ENCODE results near the gene SH3RF3.

Gene SH3RF3

DNA sequence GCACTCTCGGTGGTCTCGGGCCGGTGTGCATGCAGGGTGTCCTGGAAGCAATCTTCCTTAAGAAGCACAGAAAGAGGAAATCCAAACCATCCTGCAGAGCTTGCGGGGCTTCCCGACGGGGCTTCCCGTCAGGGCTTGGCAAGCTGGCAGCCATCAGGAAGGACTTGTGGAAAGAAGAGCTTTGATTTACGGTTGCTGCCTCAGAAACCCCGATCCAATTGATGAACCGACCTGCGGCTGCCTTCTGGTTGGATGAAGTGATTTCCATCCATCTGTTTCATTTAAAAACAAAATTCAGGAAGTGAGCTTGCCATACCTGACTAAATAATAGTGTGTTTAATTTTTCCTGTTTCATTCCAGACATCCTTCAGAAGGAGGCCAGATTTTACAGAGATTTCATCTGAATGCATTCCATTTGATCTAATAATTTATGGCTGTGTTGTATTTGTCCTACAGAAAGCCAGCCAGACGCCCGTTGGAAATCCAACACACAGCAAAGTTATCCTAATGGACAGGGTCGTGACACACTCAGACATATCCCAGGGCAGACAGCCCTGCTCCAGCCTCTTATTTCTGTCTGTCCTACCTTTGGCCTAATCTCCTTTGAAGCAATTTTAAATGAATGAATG, 343.4 kb downstream of the SH3RF3 start:
- ChIA-PET CTCF (interaction anchor here (1.0 to 3.1 kb wide), 3 partner anchors 9 to 38 kb away, joined by 3 to 10 read pairs (median 3); no protein-coding TSS in a partner anchor), POLR2A (no interaction called here)
- no peak for DNase-seq (ENCODE audit: low read depth, low spot score)
- H3K4me3 ChIP-seq (ENCODE audit: low read depth, low read length) = no peak overlapping the region
- TF ChIP-seq, protein P1, sequence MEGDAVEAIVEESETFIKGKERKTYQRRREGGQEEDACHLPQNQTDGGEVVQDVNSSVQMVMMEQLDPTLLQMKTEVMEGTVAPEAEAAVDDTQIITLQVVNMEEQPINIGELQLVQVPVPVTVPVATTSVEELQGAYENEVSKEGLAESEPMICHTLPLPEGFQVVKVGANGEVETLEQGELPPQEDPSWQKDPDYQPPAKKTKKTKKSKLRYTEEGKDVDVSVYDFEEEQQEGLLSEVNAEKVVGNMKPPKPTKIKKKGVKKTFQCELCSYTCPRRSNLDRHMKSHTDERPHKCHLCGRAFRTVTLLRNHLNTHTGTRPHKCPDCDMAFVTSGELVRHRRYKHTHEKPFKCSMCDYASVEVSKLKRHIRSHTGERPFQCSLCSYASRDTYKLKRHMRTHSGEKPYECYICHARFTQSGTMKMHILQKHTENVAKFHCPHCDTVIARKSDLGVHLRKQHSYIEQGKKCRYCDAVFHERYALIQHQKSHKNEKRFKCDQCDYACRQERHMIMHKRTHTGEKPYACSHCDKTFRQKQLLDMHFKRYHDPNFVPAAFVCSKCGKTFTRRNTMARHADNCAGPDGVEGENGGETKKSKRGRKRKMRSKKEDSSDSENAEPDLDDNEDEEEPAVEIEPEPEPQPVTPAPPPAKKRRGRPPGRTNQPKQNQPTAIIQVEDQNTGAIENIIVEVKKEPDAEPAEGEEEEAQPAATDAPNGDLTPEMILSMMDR (IDR thresholded peaks at IDR 0.05; ENCODE audit: insufficient read depth, low read length, missing control alignments) = no peak

DNA sequence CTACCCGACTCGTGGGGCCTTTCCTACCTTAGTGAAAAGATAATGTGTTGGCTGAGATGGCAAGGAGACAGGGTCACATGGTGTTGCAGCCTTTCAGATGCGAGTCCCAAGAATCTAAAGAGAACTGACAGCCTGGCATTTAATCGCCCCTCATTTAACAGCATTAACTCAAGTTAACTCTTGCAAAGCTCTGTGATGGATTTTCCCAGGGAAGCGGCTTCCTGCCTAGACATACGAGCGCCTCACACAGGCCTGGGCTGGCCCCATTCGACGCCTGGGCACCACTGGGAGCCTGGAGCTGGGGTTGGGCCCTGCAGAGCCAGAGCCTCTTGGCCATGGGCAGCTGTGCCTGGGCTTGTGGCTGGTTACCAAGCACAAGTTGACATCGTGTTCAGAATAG, 344.0 kb downstream of the SH3RF3 start:
- ChIA-PET POLR2A (no interaction called here), CTCF (interaction anchor here (1.0 to 3.1 kb wide), 3 partner anchors 9 to 37 kb away, joined by 3 to 10 read pairs (median 3); no protein-coding TSS in a partner anchor)
- TF ChIP-seq, protein P1 (IDR thresholded peaks at IDR 0.05; ENCODE audit: insufficient read depth, low read length, missing control alignments) = no peak
- DNase-seq (ENCODE audit: low read depth, low spot score) = no peak
- H3K4me3 ChIP-seq (ENCODE audit: low read depth, low read length) = no peak overlapping the region

DNA sequence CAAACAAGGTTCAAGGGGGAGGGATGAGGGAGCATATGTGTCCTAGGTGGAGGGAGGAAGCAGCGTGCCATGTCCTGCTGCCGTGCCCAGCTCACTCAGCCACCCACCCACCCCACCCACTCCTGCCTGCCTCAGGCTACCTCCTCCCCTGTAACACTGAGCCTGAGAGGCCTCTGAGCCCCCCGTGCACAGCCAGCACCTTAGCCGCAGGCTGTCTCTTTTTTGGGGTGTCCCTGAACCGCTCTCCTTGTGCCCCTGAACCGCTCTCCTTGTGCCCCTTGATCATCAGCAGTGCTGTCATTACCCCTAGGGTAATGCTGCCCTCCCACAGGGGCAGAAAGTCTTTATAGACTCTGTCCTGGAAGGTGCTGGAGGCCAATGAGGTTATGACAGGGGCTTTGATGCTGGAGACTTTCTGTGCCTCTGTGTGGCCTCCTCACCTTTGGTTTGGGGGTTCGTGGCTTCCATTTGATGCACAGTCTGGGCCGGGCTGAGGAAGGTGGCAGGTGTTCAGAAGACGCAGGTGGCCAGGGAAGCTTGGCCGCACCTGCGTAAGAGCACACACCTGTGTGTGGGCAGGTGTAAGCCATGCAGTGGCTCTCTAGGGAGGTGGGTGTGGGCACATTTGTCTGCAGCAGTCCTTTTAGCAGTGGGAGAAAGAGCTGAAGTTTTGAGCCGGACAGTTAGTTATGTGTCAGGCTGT, 344.8 kb downstream of the SH3RF3 start:
- ChIA-PET CTCF (interaction anchor here (1.2 kb wide), 1 partner anchor 37 kb away, joined by 3 read pairs; no protein-coding TSS in a partner anchor), POLR2A (no interaction called here)
- no peak overlapping the region for H3K4me3 ChIP-seq (ENCODE audit: low read depth, low read length)
- no peak for DNase-seq (ENCODE audit: low read depth, low spot score)
- TF ChIP-seq, protein P1 (IDR thresholded peaks at IDR 0.05; ENCODE audit: insufficient read depth, low read length, missing control alignments) = no peak

DNA sequence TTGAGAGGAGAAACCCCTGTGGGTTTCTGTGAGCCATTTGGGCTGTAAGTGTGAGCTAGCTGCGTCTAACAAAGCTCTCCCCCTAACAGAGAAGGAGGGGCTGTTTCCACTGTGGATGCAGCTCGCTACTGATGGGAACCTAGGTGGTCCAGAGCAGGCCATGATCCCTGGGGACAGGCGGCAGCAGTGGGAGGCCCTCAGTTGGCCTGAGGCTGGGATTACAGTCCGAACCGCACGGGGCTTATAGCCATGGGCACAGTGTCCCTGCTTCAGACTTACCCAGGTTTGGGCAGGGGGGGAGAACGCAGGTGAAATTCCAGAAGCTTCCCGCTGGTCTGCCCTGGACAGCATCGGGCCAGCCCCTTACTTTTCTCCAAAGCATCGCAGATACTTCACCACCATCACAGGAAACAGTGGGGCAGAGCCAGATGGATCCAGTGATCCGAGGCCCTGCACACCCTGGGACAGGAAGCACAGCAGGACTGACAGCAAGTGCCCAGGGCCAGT, 345.4 kb downstream of the SH3RF3 start:
- CTCF ChIA-PET = interaction anchor here (1.2 to 1.8 kb wide), 2 partner anchors 12 to 36 kb away, joined by 3 to 6 read pairs; no protein-coding TSS in a partner anchor
- POLR2A ChIA-PET = no interaction called here
- DNase-seq (ENCODE audit: low read depth, low spot score) = no peak
- no peak overlapping the region for H3K4me3 ChIP-seq (ENCODE audit: low read depth, low read length)
- TF ChIP-seq, protein P1 (IDR thresholded peaks at IDR 0.05; ENCODE audit: insufficient read depth, low read length, missing control alignments) = no peak

DNA sequence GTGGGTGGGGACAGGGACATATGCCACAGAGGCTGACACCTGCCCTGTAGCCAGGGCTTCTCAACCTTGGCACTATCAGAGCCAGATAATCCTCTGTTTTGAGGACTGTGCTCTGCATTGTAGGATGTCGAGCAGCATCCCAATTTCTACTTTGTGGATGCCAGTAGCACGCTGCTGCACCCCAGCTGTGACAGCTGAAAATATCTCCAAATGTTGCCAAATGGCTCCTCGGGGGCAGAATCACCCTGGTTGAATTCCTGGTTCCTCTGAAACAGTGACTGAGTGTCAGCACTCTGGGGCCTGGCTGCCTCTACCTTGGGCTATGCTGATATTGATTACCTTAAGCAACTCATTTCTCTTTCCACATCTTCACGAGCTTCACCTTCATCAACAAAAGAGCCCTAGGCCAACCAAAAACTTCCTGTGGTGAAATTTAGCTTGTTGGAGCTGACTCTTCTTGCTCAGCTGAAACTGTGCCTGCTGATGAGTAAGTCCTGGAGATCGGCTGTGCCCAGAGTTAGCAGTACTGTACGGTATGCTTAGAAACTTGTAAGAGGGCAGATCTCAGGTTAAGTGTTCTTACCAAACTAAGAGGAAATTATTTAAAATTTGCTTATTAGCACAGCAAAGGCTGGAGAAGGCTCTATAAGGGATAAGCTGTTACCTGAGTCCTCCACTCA, 346.7 kb downstream of the SH3RF3 start:
- CTCF ChIA-PET = interaction anchor here (1.4 to 1.8 kb wide), 4 partner anchors 11 to 347 kb away, joined by 3 to 6 read pairs (median 6); partner anchors contain the start of gene SH3RF3
- POLR2A ChIA-PET = no interaction called here

More for the DNA sequence above, 346.7 kb downstream of the SH3RF3 start:
- no peak overlapping the region for H3K4me3 ChIP-seq (ENCODE audit: low read depth, low read length)
- TF ChIP-seq, protein P1 (IDR thresholded peaks at IDR 0.05; ENCODE audit: insufficient read depth, low read length, missing control alignments) = no peak
- DNase-seq (ENCODE audit: low read depth, low spot score) = peak; percentile 50

Measured in AG04449 (cell line).